C4-2B (cell line): ENCODE measurements around the gene STX7.
"Not testable (repeated sequence)": the region's sequence is repeated elsewhere in the genome, so short reads cannot be mapped to it uniquely, and the experiment has no call there.

Source experiments
- H3K27ac ChIP-seq: fragments of 450-650 bp; 2 replicates; pipeline ENCODE4 v1.5.1; 2017
- ZFX ChIP-seq: fragments of 450-650 bp; IDR thresholded peaks from 2 replicates; pipeline ENCODE4 v1.6.1; 2017
- TF ChIP-seq, protein P1 (sequence below): fragments of 450-650 bp; conservative IDR thresholded peaks from 2 replicates; pipeline ENCODE4 v1.5.1; 2017; ENCODE audit warnings: mild to moderate bottlenecking

STX7 gene

GRCh38 chr6:132512638-132513632 is at the start of gene STX7:
Gene STX7 (minus strand): TSS chr6:132513116. CDS start chr6:132503530, 9,586 bp downstream.
- TF ChIP-seq, protein P1, sequence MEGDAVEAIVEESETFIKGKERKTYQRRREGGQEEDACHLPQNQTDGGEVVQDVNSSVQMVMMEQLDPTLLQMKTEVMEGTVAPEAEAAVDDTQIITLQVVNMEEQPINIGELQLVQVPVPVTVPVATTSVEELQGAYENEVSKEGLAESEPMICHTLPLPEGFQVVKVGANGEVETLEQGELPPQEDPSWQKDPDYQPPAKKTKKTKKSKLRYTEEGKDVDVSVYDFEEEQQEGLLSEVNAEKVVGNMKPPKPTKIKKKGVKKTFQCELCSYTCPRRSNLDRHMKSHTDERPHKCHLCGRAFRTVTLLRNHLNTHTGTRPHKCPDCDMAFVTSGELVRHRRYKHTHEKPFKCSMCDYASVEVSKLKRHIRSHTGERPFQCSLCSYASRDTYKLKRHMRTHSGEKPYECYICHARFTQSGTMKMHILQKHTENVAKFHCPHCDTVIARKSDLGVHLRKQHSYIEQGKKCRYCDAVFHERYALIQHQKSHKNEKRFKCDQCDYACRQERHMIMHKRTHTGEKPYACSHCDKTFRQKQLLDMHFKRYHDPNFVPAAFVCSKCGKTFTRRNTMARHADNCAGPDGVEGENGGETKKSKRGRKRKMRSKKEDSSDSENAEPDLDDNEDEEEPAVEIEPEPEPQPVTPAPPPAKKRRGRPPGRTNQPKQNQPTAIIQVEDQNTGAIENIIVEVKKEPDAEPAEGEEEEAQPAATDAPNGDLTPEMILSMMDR: 0 out of 2 replicates have a peak, but pooled peaks have one; percentile 6
- peak; percentile 71 for TF ChIP-seq ZFX
- peak within 1 kb of the TSS; percentile 74 for H3K27ac ChIP-seq

- not testable (repeated sequence) for H3K27ac ChIP-seq
Measured at GRCh38 chr6:132560087-132560486, 47.2 kb upstream of the STX7 start.

GRCh38 chr6:132552372-132552771 is 39.5 kb upstream of the STX7 start, which contains the start of gene TAAR8:
Gene TAAR8 (plus strand): TSS chr6:132552672. CDS start chr6:132552693, 21 bp downstream.
- no peak within 1 kb of the TSS for H3K27ac ChIP-seq
- no peak for TF ChIP-seq ZFX
- TF ChIP-seq, protein P1: no peak

DNA sequence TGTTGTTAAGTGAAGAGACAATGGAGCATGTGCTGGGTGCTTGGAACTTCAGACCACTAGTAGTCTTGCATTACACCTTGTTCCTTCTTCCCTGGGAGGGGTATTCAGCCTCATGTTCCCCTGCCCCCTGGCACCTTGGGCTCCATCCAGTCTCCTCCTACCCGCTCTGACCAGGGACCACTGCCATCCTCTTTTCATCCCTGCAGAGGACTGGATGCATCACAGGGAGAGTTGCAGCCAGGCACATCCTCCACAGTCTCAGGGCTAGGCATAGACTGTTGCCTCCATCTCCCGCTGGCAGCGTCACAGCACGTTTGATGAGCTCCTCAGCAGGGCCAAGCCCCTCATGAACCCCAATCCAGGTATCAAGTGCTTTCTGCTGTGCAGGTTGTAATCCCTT is 38.3 kb upstream of the STX7 start:
- H3K27ac ChIP-seq: no peak overlapping the region
- TF ChIP-seq, protein P1: no peak
- TF ChIP-seq ZFX: no peak

GRCh38 chr6:132548746-132549463 is 36.0 kb upstream of the STX7 start:
- no peak overlapping the region for H3K27ac ChIP-seq
- no peak for TF ChIP-seq ZFX
- TF ChIP-seq, protein P1: no peak

- H3K27ac ChIP-seq: no peak overlapping the region
- TF ChIP-seq ZFX: no peak
- TF ChIP-seq, protein P1: no peak
Measured at GRCh38 chr6:132544826-132545225, 31.9 kb upstream of the STX7 start.

GRCh38 chr6:132537977-132538376 is 25.1 kb upstream of the STX7 start, which contains the start of gene TAAR9:
Gene TAAR9 (plus strand): TSS chr6:132538277. CDS start chr6:132538290, 13 bp downstream.
- no peak within 1 kb of the TSS for H3K27ac ChIP-seq
- TF ChIP-seq, protein P1: no peak
- TF ChIP-seq ZFX: no peak
